Tibial nerve (tissue), 4 donors: ENCODE measurements around the gene GOLGA7B. TPM values are rescaled to one million over a fixed set of nuclear protein-coding genes. Genes with fewer than 3 reads are reported as not detected.
"Not testable (repeated sequence)": the region's sequence is repeated elsewhere in the genome, so short reads cannot be mapped to it uniquely, and the experiment has no call there.

Experiments used
- DNase-seq, 2 donors: peaks; one replicate each; pipeline ENCODE4 v3.0.0-alpha.2; 2019; ENCODE audit warnings: low spot score in 2 of 2
- H3K27ac ChIP-seq, 4 donors: fragments of 200-600 bp; sonication (generic) in 3 of 4; one replicate each; pipeline ENCODE4 v1.5.1; 2017 to 2019; ENCODE audit warnings: mild to moderate bottlenecking in 1 of 4
- H3K27me3 ChIP-seq, 2 donors: fragments of 200-600 bp; sonication (generic) in 1 of 2; one replicate each; pipeline versions ENCODE4 v1.5.1 to v1.6.0; 2017 to 2019
- H3K36me3 ChIP-seq, 3 donors: fragments of 200-600 bp; sonication (generic); one replicate each; pipeline ENCODE4 v1.5.1; 2018 to 2019
- H3K4me1 ChIP-seq, 4 donors: fragments of 200-600 bp; sonication (generic) in 3 of 4; one replicate each; pipeline ENCODE4 v1.5.1; 2017 to 2019
- H3K4me3 ChIP-seq, 4 donors: fragments of 200-600 bp; sonication (generic) in 3 of 4; one replicate each; pipeline ENCODE4 v1.5.1; 2017 to 2019; ENCODE audit warnings: mild to moderate bottlenecking in 1 of 4, moderate library complexity in 1 of 4
- H3K9me3 ChIP-seq, 4 donors: fragments of 200-600 bp; sonication (generic) in 3 of 4; one replicate each; pipeline ENCODE4 v1.5.1; 2017 to 2019
- EP300 ChIP-seq, 2 donors: sonication (generic); formaldehyde crosslinking; IDR thresholded peaks; one replicate each; pipeline ENCODE4 v1.6.1; 2017; ENCODE audit warnings: antibody characterized with exemption in 2 of 2, mild to moderate bottlenecking in 1 of 2
- POLR2A ChIP-seq, 2 donors: fragments of 450-650 bp; IDR thresholded peaks; one replicate each; pipeline ENCODE4 v1.6.1; 2017; ENCODE audit warnings: antibody characterized with exemption in 2 of 2, mild to moderate bottlenecking in 2 of 2, moderate library complexity in 2 of 2
- WGBS, 2 donors: methylation state at CpG; one replicate each; pipeline ENCODE4 v1.1.5; 2018; 5-methylcytosine and 5-hydroxymethylcytosine counted together
- total RNA-seq, 4 donors: library from RNA; depleted of rRNA; stranded (reverse); fragments of >200 nt; gene quantifications; one replicate each; pipeline ENCODE4 v1.1.0, GENCODE V29; 2016
- TF ChIP-seq, protein P1 (sequence below), 5 experiments: fragments of 200-600 bp in 3 of 5; fragments of 450-650 bp in 2 of 5; sonication (generic) in 3 of 5; IDR thresholded peaks; one replicate each; pipeline ENCODE4 v1.5.1; 2016 to 2019; ENCODE audit warnings: antibody characterized with exemption in 5 of 5, mild to moderate bottlenecking in 3 of 5, moderate library complexity in 2 of 5

The GOLGA7B gene
- total RNA-seq, 4 donors from 2014 or later = 0.90 to 6.3 (median 4.8) TPM

DNA sequence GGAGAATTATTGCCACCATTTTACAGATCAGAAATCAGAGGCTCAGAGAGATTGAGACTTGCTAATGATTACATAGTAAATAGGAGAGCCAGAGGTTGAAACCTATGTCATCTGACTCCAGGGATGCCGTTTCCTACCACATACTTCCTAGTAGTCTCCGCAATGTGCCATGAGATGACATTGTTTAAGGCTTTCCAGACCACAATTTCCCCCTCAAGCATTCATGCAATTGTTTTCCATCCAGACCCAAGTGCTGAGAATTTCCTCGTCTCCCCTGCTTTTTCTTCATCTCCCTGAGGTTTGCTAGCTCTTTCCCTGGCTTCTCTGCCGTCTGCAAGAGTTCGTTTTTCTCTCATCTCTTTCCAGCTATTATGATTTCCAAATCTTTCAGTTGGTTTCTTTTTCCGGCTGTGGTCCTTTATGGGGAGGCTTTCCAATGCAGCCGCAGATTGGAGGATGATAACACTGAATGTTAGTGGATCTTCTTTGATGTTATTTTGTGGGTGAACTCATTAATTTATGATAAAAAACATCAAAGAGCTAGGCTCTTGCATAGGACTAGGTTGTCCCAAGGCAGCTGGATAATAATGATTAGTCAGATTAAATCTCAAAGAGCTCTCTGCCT lies 6.9 kb upstream of the GOLGA7B start:
- 48 to 53% methylated on average over 7 of the region's 7 CpGs for WGBS, 2 donors

DNA sequence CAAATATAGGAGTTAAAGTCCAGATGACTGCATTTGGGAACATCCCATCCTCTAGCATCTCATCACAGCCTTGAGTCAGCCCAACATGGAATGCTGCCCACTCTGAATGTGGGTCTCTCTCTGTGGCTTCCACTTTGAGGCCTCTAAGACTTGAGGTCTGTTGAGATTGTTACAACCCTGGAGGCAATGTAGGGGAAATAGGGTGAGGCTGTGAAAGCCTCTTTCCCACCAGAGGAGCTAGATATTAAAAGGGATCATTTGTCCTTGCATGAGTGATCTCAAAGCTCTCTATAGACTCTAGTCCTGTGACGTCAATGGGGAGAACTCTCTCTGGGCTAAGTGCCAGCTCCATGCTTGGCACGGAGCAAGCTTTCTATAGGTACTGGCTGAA lies 6.4 kb upstream of the GOLGA7B start:
- TF ChIP-seq EP300 (IDR thresholded peaks at IDR 0.05) (no peak), POLR2A (IDR thresholded peaks at IDR 0.05) (no peak)
- TF ChIP-seq, protein P1, sequence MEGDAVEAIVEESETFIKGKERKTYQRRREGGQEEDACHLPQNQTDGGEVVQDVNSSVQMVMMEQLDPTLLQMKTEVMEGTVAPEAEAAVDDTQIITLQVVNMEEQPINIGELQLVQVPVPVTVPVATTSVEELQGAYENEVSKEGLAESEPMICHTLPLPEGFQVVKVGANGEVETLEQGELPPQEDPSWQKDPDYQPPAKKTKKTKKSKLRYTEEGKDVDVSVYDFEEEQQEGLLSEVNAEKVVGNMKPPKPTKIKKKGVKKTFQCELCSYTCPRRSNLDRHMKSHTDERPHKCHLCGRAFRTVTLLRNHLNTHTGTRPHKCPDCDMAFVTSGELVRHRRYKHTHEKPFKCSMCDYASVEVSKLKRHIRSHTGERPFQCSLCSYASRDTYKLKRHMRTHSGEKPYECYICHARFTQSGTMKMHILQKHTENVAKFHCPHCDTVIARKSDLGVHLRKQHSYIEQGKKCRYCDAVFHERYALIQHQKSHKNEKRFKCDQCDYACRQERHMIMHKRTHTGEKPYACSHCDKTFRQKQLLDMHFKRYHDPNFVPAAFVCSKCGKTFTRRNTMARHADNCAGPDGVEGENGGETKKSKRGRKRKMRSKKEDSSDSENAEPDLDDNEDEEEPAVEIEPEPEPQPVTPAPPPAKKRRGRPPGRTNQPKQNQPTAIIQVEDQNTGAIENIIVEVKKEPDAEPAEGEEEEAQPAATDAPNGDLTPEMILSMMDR (IDR thresholded peaks at IDR 0.05) = no peak
- Histone ChIP-seq H3K4me1 (peaks cover 0 to 9% (median 2%) of the 10 kb centered on the region in 4 donors), H3K9me3 (no peaks in the 10 kb centered on the region), H3K4me3 (no peak overlapping the region), H3K36me3 (no peaks in the 10 kb centered on the region), H3K27ac (no peak overlapping the region), H3K27me3 (no peaks in the 10 kb centered on the region)
- no peak for DNase-seq
- WGBS, 2 donors = 23 to 24% methylated on average over 2 of the region's 2 CpGs

More for the DNA sequence above, 6.9 kb upstream of the GOLGA7B start:
- H3K27me3 ChIP-seq = no peaks in the 10 kb centered on the region
- no peak overlapping the region for H3K27ac ChIP-seq
- DNase-seq = no peak
- H3K4me3 ChIP-seq = no peak overlapping the region
- peaks cover 0 to 9% (median 2%) of the 10 kb centered on the region in 4 donors for H3K4me1 ChIP-seq
- no peaks in the 10 kb centered on the region for H3K9me3 ChIP-seq
- TF ChIP-seq, protein P1 (IDR thresholded peaks at IDR 0.05) = no peak
- TF ChIP-seq POLR2A (IDR thresholded peaks at IDR 0.05) (no peak), EP300 (IDR thresholded peaks at IDR 0.05) (no peak)
- H3K36me3 ChIP-seq = no peaks in the 10 kb centered on the region

DNA sequence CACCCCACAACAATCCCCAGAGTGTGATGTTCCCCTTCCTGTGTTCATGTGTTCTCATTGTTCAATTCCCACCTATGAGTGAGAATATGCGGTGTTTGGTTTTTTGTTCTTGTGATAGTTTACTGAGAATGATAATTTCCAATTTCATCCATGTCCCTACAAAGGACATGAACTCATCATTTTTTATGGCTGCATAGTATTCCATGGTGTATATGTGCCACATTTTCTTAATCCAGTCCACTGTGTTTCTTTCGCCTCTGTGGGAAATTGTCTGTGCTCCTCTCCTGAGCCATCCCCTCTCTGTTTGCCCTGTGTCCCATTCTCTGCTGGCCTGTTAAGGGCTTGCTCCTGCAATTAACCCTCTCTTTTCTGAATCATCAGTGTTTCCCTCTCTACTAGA lies 5.7 kb upstream of the GOLGA7B start:
- H3K27ac ChIP-seq, H3K9me3 ChIP-seq, DNase-seq, H3K36me3 ChIP-seq, H3K4me3 ChIP-seq, H3K4me1 ChIP-seq, H3K27me3 ChIP-seq: not testable (repeated sequence)
- 100% methylated on average over 1 to 2 of the region's 2 CpGs for WGBS, 2 donors

DNA sequence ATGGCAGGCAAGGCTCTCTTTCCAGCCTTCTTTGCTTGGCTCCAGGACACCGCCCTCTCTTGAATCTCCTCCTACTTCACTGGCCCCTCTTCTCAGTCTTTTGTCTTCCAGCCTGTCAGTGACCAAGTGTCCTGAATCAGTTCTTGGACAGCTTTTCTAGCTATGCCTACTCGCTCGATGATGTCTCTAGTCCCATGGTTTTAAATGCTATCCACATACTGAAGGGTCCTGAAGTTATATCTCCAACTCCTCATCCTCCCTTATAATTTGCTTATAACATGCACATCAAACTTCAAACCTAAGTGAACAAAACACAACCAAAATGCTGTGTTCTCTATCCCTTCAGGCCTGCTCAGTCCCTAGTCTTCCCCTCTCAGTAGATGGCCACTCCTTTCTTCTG lies 5.0 kb upstream of the GOLGA7B start:
- 90% methylated on average over 3 of the region's 3 CpGs for WGBS, 2 donors
- no peaks in the 10 kb centered on the region for H3K36me3 ChIP-seq
- no peak for TF ChIP-seq POLR2A (IDR thresholded peaks at IDR 0.05)
- TF ChIP-seq, protein P1 (IDR thresholded peaks at IDR 0.05) = no peak
- TF ChIP-seq EP300 (IDR thresholded peaks at IDR 0.05) = no peak
- H3K27me3 ChIP-seq = peaks cover 0 to 8% of the 10 kb centered on the region in 2 donors
- no peak overlapping the region for H3K27ac ChIP-seq
- no peak overlapping the region for H3K4me3 ChIP-seq
- no peak for DNase-seq
- H3K9me3 ChIP-seq = no peaks in the 10 kb centered on the region
- peaks cover 0 to 16% (median 5%) of the 10 kb centered on the region in 4 donors for H3K4me1 ChIP-seq

DNA sequence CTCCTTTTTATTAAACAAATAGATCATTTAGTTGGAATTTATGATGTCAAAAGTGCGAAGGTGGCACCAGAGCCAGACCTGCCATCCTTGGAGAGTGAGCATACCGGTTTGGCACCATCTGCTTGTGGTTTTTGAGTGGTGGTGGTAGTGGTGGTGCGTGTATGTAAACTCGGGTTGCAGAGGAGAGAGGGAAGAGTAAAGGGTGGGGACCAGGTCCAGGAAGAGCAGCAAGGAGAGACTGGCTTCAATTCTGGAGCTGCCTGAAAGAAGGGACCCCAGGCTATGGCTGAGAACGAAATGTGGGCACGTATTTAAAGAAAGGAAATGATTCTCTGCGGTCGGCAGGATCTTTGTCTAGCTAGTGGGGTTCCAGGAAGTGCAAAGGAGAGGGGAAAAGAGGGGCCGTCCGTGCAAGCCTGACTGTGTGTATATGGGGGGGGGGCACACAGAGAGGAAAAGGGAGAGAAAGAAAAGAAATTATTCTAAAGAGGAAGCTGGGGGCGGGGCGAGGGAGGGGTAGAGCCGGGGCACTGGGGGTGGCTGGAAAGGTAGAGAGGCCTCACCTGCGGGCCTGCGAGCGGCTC lies 448 bp upstream of the GOLGA7B start:
- H3K4me1 ChIP-seq = peaks cover 0 to 16% (median 6%) of the 10 kb centered on the region in 4 donors
- no peaks in the 10 kb centered on the region for H3K36me3 ChIP-seq
- peak overlapping the region in 1 of 4 donors; percentile 26 for H3K27ac ChIP-seq
- WGBS, 2 donors = 8 to 13% methylated on average over 16 of the region's 16 CpGs
- peaks cover 0 to 30% of the 10 kb centered on the region in 2 donors for H3K27me3 ChIP-seq
- no peak for DNase-seq
- no peaks in the 10 kb centered on the region for H3K9me3 ChIP-seq
- TF ChIP-seq, protein P1 (IDR thresholded peaks at IDR 0.05) = no peak
- no peak for TF ChIP-seq POLR2A (IDR thresholded peaks at IDR 0.05)
- TF ChIP-seq EP300 (IDR thresholded peaks at IDR 0.05) = no peak
- peak overlapping the region; percentile 25 to 68 (median 42) for H3K4me3 ChIP-seq
